ENCODE data around the gene FAM98B. TPM values are rescaled to one million over a fixed set of nuclear protein-coding genes. Genes with fewer than 3 reads are reported as not detected.

Gene FAM98B
- total RNA-seq, 6 donors from 2014 or later = 2.2 to 30.4 (median 15.8) TPM

DNA sequence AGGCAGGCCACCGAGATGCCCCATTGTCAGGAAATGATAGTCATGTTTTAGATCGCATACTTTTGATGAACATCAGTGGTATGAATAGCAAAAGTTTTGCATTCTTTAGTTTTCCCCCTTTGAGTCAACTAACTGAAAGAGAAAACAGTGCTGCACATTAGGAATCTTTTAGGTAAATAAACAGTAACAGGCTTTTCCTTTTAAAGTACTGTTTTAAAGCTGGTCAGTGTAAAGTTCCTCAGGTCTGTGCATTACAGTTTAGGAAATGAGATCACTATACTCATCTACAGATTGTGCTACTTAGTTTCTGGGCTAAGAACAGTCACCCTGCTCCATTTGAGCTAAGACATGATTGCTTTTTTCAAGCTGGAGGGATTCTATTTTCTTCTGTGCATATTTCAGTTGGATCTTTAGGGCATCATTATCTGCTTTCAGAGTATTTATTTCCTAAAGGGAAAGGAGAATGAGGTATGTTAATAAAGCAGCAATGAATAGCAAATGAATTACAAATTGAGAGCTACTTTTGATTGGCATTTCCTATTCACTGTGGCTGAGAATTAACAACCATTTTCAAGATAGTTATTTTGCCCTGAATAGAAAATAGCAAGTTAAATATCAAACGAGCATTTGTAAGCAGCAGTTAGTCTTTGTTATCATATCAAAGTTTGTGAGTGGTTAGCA lies 36.5 kb downstream of the FAM98B start:
- H3K27me3 ChIP-seq = no peaks in the 10 kb centered on the region
- DNase-seq (no peak), ATAC-seq (ENCODE audit: low FRiP score in 2 of 2) (no peak)
- 83% methylated on average over 3 of the region's 3 CpGs for WGBS, 2 donors
- peaks cover 0 to 14% (median 0%) of the 10 kb centered on the region in 4 donors for H3K36me3 ChIP-seq
- H3K4me3 ChIP-seq = no peak overlapping the region
- H3K4me1 ChIP-seq = no peaks in the 10 kb centered on the region
- no peak overlapping the region for H3K27ac ChIP-seq
- TF ChIP-seq CTCF (IDR thresholded peaks at IDR 0.05) (no peak), POLR2AphosphoS5 (IDR thresholded peaks at IDR 0.05) (no peak), POLR2A (IDR thresholded peaks at IDR 0.05) (no peak), EP300 (IDR thresholded peaks at IDR 0.05) (no peak)
- H3K9me3 ChIP-seq = no peaks in the 10 kb centered on the region

DNA sequence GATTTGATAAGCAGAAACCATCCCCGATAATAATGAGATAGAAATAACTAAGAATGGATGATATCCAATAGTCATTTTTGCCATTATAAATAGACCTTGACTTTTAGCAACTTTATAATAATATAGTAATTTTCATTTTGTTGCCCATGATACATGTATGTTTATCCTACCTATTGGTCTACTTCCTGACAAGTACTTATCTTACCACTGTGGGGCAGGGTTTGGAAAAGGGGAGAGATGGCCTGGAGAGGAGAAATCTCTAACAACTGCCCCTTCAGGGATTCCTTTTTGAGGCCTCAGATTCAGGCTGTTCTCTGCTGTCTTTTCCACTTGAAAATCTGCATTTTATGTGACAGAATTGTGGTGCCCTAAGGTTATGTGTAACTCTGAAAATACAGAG lies 42.2 kb downstream of the FAM98B start:
- ATAC-seq (ENCODE audit: low FRiP score in 2 of 2) (no peak), DNase-seq (no peak)
- Histone ChIP-seq H3K9me3 (no peaks in the 10 kb centered on the region), H3K36me3 (peaks cover 0 to 3% (median 0%) of the 10 kb centered on the region in 4 donors), H3K27ac (no peak overlapping the region), H3K4me3 (no peak overlapping the region), H3K4me1 (no peaks in the 10 kb centered on the region), H3K27me3 (no peaks in the 10 kb centered on the region)
- 93 to 96% methylated on average over 1 of the region's 1 CpG for WGBS, 2 donors
- TF ChIP-seq POLR2A (IDR thresholded peaks at IDR 0.05) (no peak), POLR2AphosphoS5 (IDR thresholded peaks at IDR 0.05) (no peak), EP300 (IDR thresholded peaks at IDR 0.05) (no peak), CTCF (IDR thresholded peaks at IDR 0.05) (no peak)

DNA sequence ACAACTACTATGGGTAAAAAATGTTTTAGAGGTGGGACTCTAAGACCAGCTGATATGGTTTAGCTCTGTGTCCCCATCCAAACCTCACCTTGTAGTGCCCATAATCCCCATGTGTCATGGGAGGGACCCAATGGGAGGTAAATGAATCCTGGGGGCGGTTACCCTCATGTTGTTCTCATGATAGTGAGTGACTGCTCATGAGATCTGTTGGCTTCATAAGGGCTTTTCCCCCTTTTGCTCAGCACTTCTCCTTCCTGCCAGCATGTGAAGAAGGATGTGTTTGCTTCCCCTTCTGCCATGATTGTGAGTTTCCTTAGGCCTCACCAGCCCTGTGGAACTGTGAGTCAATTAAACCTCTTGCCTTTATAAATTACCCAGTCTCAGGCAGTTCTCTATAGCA lies 45.7 kb downstream of the FAM98B start:
- 86 to 89% methylated on average over 1 of the region's 1 CpG for WGBS, 2 donors
- DNase-seq (no peak), ATAC-seq (ENCODE audit: low FRiP score in 2 of 2) (no peak)
- Histone ChIP-seq H3K27me3 (no peaks in the 10 kb centered on the region), H3K4me3 (no peak overlapping the region), H3K36me3 (no peaks in the 10 kb centered on the region), H3K27ac (no peak overlapping the region), H3K9me3 (no peaks in the 10 kb centered on the region), H3K4me1 (no peaks in the 10 kb centered on the region)
- TF ChIP-seq POLR2A (IDR thresholded peaks at IDR 0.05) (no peak), EP300 (IDR thresholded peaks at IDR 0.05) (no peak), POLR2AphosphoS5 (IDR thresholded peaks at IDR 0.05) (no peak), CTCF (IDR thresholded peaks at IDR 0.05) (no peak)

- Histone ChIP-seq H3K27ac (no peak overlapping the region), H3K4me1 (no peaks in the 10 kb centered on the region), H3K36me3 (no peaks in the 10 kb centered on the region), H3K4me3 (no peak overlapping the region), H3K9me3 (no peaks in the 10 kb centered on the region), H3K27me3 (no peaks in the 10 kb centered on the region)
- TF ChIP-seq POLR2AphosphoS5 (IDR thresholded peaks at IDR 0.05) (no peak), EP300 (IDR thresholded peaks at IDR 0.05) (no peak), POLR2A (IDR thresholded peaks at IDR 0.05) (no peak)
- ATAC-seq (ENCODE audit: low FRiP score in 2 of 2) = no peak
- WGBS, 2 donors = 85 to 88% methylated on average over 2 of the region's 2 CpGs
- DNase-seq = no peak
Measured at GRCh38 chr15:38503496-38503895, 49.6 kb downstream of the FAM98B start.

DNA sequence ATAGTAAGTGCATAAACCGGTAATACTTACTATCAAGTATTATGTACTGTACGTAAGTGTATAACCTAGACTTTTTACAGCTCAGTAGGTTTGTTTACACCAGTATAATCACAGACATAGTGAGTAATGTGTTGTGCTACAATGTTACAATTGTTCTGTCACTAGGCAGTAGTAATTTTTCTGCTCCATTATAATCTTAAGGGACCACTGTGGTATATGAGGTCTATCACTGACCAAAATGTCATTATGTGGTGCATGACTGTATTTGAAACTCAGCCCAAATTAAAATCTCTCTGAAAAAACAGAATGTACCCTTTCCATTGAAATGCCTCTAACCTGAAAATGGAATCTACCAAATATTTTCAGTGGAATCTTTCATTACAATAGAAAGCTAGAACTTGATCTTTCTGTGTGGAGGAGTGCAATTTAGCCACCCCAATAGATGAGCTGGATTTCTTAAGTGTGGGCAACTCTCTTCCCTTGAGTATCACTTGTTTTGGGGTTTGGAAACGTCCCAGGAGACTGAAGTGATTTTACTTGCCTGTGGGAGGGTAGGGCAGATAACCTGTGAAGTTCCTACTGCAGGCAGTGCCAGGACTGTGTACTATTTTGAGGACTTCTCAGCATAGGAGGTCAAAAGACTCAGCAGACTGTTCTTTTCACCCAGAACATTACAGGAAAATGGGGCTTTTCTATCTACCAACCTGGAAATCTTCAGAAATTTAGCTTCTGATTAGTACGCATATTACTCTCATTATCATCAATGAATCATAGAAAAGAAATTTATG lies 50.9 kb downstream of the FAM98B start:
- WGBS, 2 donors = 72 to 80% methylated on average over 4 of the region's 4 CpGs
- Histone ChIP-seq H3K4me1 (no peaks in the 10 kb centered on the region), H3K27me3 (no peaks in the 10 kb centered on the region), H3K9me3 (no peaks in the 10 kb centered on the region), H3K27ac (no peak overlapping the region), H3K36me3 (no peaks in the 10 kb centered on the region), H3K4me3 (no peak overlapping the region)
- DNase-seq (no peak), ATAC-seq (ENCODE audit: low FRiP score in 2 of 2) (no peak)
- TF ChIP-seq EP300 (IDR thresholded peaks at IDR 0.05) (no peak), POLR2AphosphoS5 (IDR thresholded peaks at IDR 0.05) (no peak), POLR2A (IDR thresholded peaks at IDR 0.05) (no peak)
